H1 (cell line): ENCODE results near the gene ZBTB26. TPM values are rescaled to one million over a fixed set of nuclear protein-coding genes. Genes with fewer than 3 reads are reported as not detected.
"Not testable (repeated sequence)": the region's sequence is repeated elsewhere in the genome, so short reads cannot be mapped to it uniquely, and the experiment has no call there.

Experiments used
- CTCF ChIA-PET: fragments of 300-600 bp; sonication (Branson Sonifier 250); formaldehyde crosslinking; loops from one replicate; lab custom pipeline; 2021; ENCODE audit not compliant: partially characterized antibody; lab: Charles Lee
- POLR2A ChIA-PET: fragments of 300-600 bp; sonication (Branson Sonifier 250); formaldehyde crosslinking; loops from one replicate; lab custom pipeline; 2021; ENCODE audit warnings: inconsistent platforms; ENCODE audit not compliant: partially characterized antibody; lab: Charles Lee
- DNase-seq, 2 experiments: peaks; one replicate each; pipeline versions ENCODE4 v3.0.0 to v3.0.0-alpha.2; 2010 to 2022; ENCODE audit warnings: low spot score in 2 of 2, low read depth in 1 of 2, mixed read lengths in 1 of 2
- FAIRE-seq: peaks from 2 replicates; lab custom pipeline; 2011; peaks lifted over from hg19 to GRCh38; lab: Jason Lieb, UNC
- H2AFZ ChIP-seq: 2 replicates; pipeline ENCODE4 v1.8.1; 2012; ENCODE audit warnings: low read length, inconsistent platforms
- H2AK5ac ChIP-seq: 2 replicates; pipeline ENCODE4 v1.6.1; 2013; ENCODE audit warnings: low read depth, low read length
- H2BK120ac ChIP-seq: replicated peaks from 2 replicates; pipeline ENCODE3; 2013; ENCODE audit warnings: low read depth, low read length, inconsistent platforms
- H2BK12ac ChIP-seq: 2 replicates; pipeline ENCODE4 v1.6.1; 2013; ENCODE audit warnings: low read depth, low read length
- H2BK15ac ChIP-seq: 2 replicates; pipeline ENCODE4 v1.6.1; 2013; ENCODE audit warnings: low read length
- H2BK20ac ChIP-seq: 2 replicates; pipeline ENCODE4 v1.6.1; 2013; ENCODE audit warnings: low read length
- H2BK5ac ChIP-seq: 2 replicates; pipeline ENCODE4 v1.6.1; 2013; ENCODE audit warnings: low read depth, low read length
- H3K14ac ChIP-seq: 2 replicates; pipeline ENCODE4 v1.6.1; 2013; ENCODE audit warnings: inconsistent platforms; ENCODE audit not compliant: insufficient read length
- H3K18ac ChIP-seq: 2 replicates; pipeline ENCODE4 v1.6.1; 2013; ENCODE audit warnings: low read length; ENCODE audit errors: extremely low read depth
- H3K23ac ChIP-seq: 2 replicates; pipeline ENCODE4 v1.6.1; 2013; ENCODE audit warnings: inconsistent platforms; ENCODE audit not compliant: insufficient read length
- H3K23me2 ChIP-seq: 2 replicates; pipeline ENCODE4 v1.6.1; 2013; ENCODE audit warnings: low read depth, low read length
- H3K27ac ChIP-seq: 2 replicates; pipeline ENCODE4 v1.6.1; 2011; ENCODE audit warnings: low read depth, low read length, inconsistent platforms
- H3K27me3 ChIP-seq, 4 experiments: replicated peaks in 1 of 4; 1 replicate in 1 of 4; 2 replicates in 3 of 4; pipeline versions ENCODE4 v1.6.1 to v1.8.1; 2011 to 2013; ENCODE audit warnings: low read length in 3 of 4, mild to moderate bottlenecking in 3 of 4, inconsistent platforms in 2 of 4, mixed read lengths in 2 of 4, moderate library complexity in 1 of 4; ENCODE audit not compliant: control insufficient read depth in 3 of 4, insufficient read depth in 3 of 4; ENCODE audit errors: extremely low read depth in 1 of 4
- H3K36me3 ChIP-seq, 4 experiments: 2 replicates each; pipeline versions ENCODE4 v1.6.1 to v1.8.1; 2011 to 2013; ENCODE audit warnings: mild to moderate bottlenecking in 4 of 4, low read length in 3 of 4, moderate library complexity in 2 of 4, control low read depth in 1 of 4, inconsistent platforms in 1 of 4; ENCODE audit not compliant: insufficient read depth in 4 of 4, control insufficient read depth in 2 of 4
- H3K4ac ChIP-seq: replicated peaks from 2 replicates; pipeline ENCODE3; 2013; ENCODE audit warnings: low read length, low read depth, mixed read lengths, inconsistent platforms; ENCODE audit not compliant: insufficient read length
- H3K4me1 ChIP-seq, 4 experiments: replicated peaks in 1 of 4; 1 replicate in 1 of 4; 2 replicates in 3 of 4; pipeline versions ENCODE4 v1.6.1 to v1.8.1; 2011 to 2013; ENCODE audit warnings: low read length in 3 of 4, inconsistent platforms in 2 of 4, mixed read lengths in 1 of 4; ENCODE audit not compliant: insufficient read depth in 4 of 4, control insufficient read depth in 3 of 4
- H3K4me2 ChIP-seq, 2 experiments: 2 replicates each; pipeline versions ENCODE4 v1.6.1 to v1.8.1; 2011 to 2013; ENCODE audit warnings: low read depth in 2 of 2, low read length in 2 of 2, control low read depth in 1 of 2, inconsistent platforms in 1 of 2, mild to moderate bottlenecking in 1 of 2; ENCODE audit not compliant: insufficient read depth in 1 of 2
- H3K4me3 ChIP-seq, 4 experiments: fragments of 200-600, 300-600 bp in 1 of 4; sonication (generic), shearing (Covaris generic), sonication (Bioruptor Twin) in 1 of 4; 2 replicates each; pipeline versions ENCODE4 v1.5.1 to v1.8.1; 2011 to 2016; ENCODE audit warnings: low read length in 4 of 4, low read depth in 3 of 4, control low read depth in 2 of 4, inconsistent platforms in 2 of 4, mild to moderate bottlenecking in 2 of 4, mixed read lengths in 1 of 4, moderate library complexity in 1 of 4; ENCODE audit not compliant: insufficient read depth in 2 of 4; ENCODE audit errors: extremely low read depth in 1 of 4
- H3K56ac ChIP-seq: replicated peaks from 2 replicates; pipeline ENCODE3; 2013; ENCODE audit warnings: low read depth, mild to moderate bottlenecking, mixed read lengths, low read length, inconsistent platforms; ENCODE audit not compliant: insufficient read length
- H3K79me1 ChIP-seq: 2 replicates; pipeline ENCODE4 v1.6.1; 2013; ENCODE audit warnings: low read depth, low read length, control low read depth
- H3K79me2 ChIP-seq, 2 experiments: 2 replicates each; pipeline versions ENCODE4 v1.6.1 to v1.8.1; 2012 to 2013; ENCODE audit warnings: low read length in 2 of 2, mild to moderate bottlenecking in 2 of 2, inconsistent platforms in 1 of 2; ENCODE audit not compliant: insufficient read depth in 2 of 2, control insufficient read depth in 1 of 2
- H3K9ac ChIP-seq, 4 experiments: replicated peaks in 1 of 4; 1 replicate in 1 of 4; 2 replicates in 3 of 4; pipeline versions ENCODE4 v1.6.1 to v1.8.1; 2011 to 2013; ENCODE audit warnings: low read depth in 3 of 4, low read length in 3 of 4, control low read depth in 2 of 4, mild to moderate bottlenecking in 2 of 4, moderate library complexity in 2 of 4, inconsistent platforms in 1 of 4; ENCODE audit errors: extremely low read depth in 1 of 4
- H3K9me3 ChIP-seq, 2 experiments: 2 replicates each; pipeline versions ENCODE4 v1.6.1 to v1.8.1; 2012 to 2013; ENCODE audit warnings: mild to moderate bottlenecking in 2 of 2, moderate library complexity in 2 of 2, control low read depth in 1 of 2, inconsistent platforms in 1 of 2, low read depth in 1 of 2, low read length in 1 of 2, mixed read lengths in 1 of 2; ENCODE audit not compliant: insufficient read depth in 2 of 2
- H4K20me1 ChIP-seq, 2 experiments: replicated peaks in 1 of 2; 2 replicates each; pipeline versions ENCODE3 to v1.8.1; 2011 to 2013; ENCODE audit warnings: inconsistent platforms in 2 of 2, low read length in 2 of 2, mild to moderate bottlenecking in 1 of 2; ENCODE audit not compliant: insufficient read depth in 2 of 2, control insufficient read depth in 1 of 2
- H4K5ac ChIP-seq: 2 replicates; pipeline ENCODE4 v1.6.1; 2013; ENCODE audit warnings: low read length, low read depth, mixed read lengths, inconsistent platforms; ENCODE audit not compliant: insufficient read length
- H4K8ac ChIP-seq: 2 replicates; pipeline ENCODE4 v1.8.0; 2013; ENCODE audit warnings: mild to moderate bottlenecking, moderate library complexity, low read length, inconsistent platforms; ENCODE audit not compliant: insufficient read depth; ENCODE audit errors: extremely low read depth
- H4K91ac ChIP-seq: replicated peaks from 2 replicates; pipeline ENCODE3; 2013; ENCODE audit warnings: low read length, mixed read lengths, inconsistent platforms; ENCODE audit not compliant: insufficient read length
- FOSL1 ChIP-seq: IDR thresholded peaks from 2 replicates; pipeline ENCODE4 v1.6.1; 2011; ENCODE audit warnings: mild to moderate bottlenecking, low read depth, low read length, moderate library complexity; ENCODE audit not compliant: insufficient read depth
- WGBS, 2 experiments: shearing (Covaris generic) in 1 of 2; methylation state at CpG; one replicate each; pipeline versions ENCODE4 v1.1.6 to v1.1.7; 2013 to 2015; ENCODE audit warnings: low lambda C conversion rate in 2 of 2, mixed read lengths in 2 of 2, inconsistent platforms in 1 of 2, low coverage in 1 of 2, missing lambda C conversion rate in 1 of 2; ENCODE audit not compliant: insufficient replicate concordance in 2 of 2, insufficient coverage in 1 of 2, insufficient read length in 1 of 2; ENCODE audit errors: extremely low coverage in 1 of 2, missing lambda C conversion rate in 1 of 2; 5-methylcytosine and 5-hydroxymethylcytosine counted together
- polyA plus RNA-seq, 7 experiments: library from polyadenylated mRNA; depleted of rRNA in 3 of 7; stranded (reverse) in 5 of 7; unstranded in 2 of 7; fragments of >200 nt in 5 of 7; fragments of 200-250 nt in 2 of 7; gene quantifications; 1 replicate in 5 of 7; 2 replicates in 1 of 7; 4 replicates in 1 of 7; pipeline versions ENCODE4 v1.2.1 to v1.2.3, GENCODE V29; 2011 to 2013; ENCODE audit warnings: missing spikeins in 2 of 7, mixed read lengths in 2 of 7
- total RNA-seq: library from RNA; stranded (reverse); fragmentation: NEBNext Ultra II Directional; extraction: Animal tissue kit (Norgen Biotek cat#: 25700); gene quantifications from 2 replicates; pipeline ENCODE4 v1.2.1, GENCODE V29; 2021

ZBTB26 gene
- total and polyA plus RNA-seq, 2 of the 8 experiments (the other 6 are each of a cell fraction or from before 2014, with no cell fraction given) = 5.7 to 7.4 TPM

DNA sequence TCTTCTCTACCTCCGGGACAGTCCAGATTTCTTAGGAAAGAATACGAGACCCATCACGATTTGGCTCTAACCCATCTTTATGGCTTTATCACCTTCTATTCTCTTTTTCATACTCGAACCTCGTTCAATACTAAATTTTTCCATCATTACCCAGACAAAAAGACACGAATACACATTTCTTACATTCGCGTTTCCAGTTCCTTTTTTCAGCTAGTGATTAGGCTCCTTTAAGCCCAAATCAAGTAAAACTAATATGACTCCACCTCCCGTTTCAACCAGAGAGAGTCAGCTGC lies 18.7 kb downstream of the ZBTB26 start (continued):
- TF ChIP-seq FOSL1 = no peak

DNA sequence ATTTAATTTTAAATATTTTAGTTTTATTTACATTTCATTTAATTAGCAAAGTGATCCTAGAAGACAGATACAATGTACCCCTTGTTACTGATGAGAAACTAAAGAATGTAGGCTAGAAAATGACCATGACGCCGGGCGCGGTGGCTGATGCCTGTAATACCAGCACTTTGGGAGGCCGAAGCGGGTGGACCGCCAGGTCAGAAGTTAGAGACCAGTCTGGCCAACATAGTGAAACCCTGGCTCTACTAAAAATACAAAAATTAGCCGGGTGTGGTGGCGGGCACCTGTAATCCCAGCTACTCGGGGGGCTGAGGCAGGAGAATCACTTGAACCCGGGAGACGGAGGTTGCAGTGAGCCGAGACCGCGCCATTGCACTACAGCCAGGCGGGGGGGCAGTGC lies 25.2 kb downstream of the ZBTB26 start:
- 87% methylated on average over 16 of the region's 16 CpGs; no CpG with 5 or more reads in 1 of the 2 experiments for WGBS, 2 experiments
- not testable (repeated sequence) for H2BK15ac ChIP-seq, H2BK12ac ChIP-seq, FAIRE-seq, DNase-seq, H2AK5ac ChIP-seq, H3K36me3 ChIP-seq, H4K91ac ChIP-seq, H4K5ac ChIP-seq, H3K27me3 ChIP-seq, H2AFZ ChIP-seq, H3K9ac ChIP-seq, H3K56ac ChIP-seq, H3K4me3 ChIP-seq, H3K4ac ChIP-seq, H3K23ac ChIP-seq, H3K23me2 ChIP-seq, H3K79me1 ChIP-seq, H3K4me1 ChIP-seq, H3K14ac ChIP-seq, H4K8ac ChIP-seq, H2BK5ac ChIP-seq, H3K18ac ChIP-seq, H4K20me1 ChIP-seq, H2BK120ac ChIP-seq, H2BK20ac ChIP-seq, H3K9me3 ChIP-seq, H3K27ac ChIP-seq
- ChIA-PET POLR2A (interaction anchor here (1.3 to 3.8 kb wide), 5 partner anchors 8 to 78 kb away, joined by 3 to 31 read pairs (median 5); partner anchors contain the start of genes PDCL, ZBTB26 and ZBTB6), CTCF (interaction anchor here (1.0 to 1.4 kb wide), 2 partner anchors 23 to 29 kb away, joined by 3 read pairs; no protein-coding TSS in a partner anchor)
- peaks cover 3 to 59% of the 10 kb centered on the region in 2 experiments; a peak in 3 of 4 replicates for H3K79me2 ChIP-seq
- H3K4me2 ChIP-seq = peak overlapping the region in 1 of 2 experiments; percentile 72; a peak in 1 of 4 replicates
